Endothelial cell of umbilical vein (primary cell): Measurements from ENCODE around the gene RYR1.

ENCODE experiments used
- CTCF ChIP-seq, 2 donors: IDR thresholded peaks; 1 replicate in 1 of 2; 2 replicates in 1 of 2; pipeline ENCODE4 v1.5.1; 2011; ENCODE audit warnings: low read length in 2 of 2, mild to moderate bottlenecking in 2 of 2, moderate library complexity in 2 of 2, control low read depth in 1 of 2, inconsistent platforms in 1 of 2, low read depth in 1 of 2; ENCODE audit not compliant: insufficient read depth in 1 of 2; ENCODE audit errors: extremely low read depth in 1 of 2
- EZH2 ChIP-seq: IDR thresholded peaks from 2 replicates; pipeline ENCODE4 v1.6.1; 2012; ENCODE audit warnings: borderline replicate concordance, low read depth, mild to moderate bottlenecking, moderate library complexity, low read length, inconsistent platforms; ENCODE audit not compliant: severe bottlenecking
- FOS ChIP-seq: IDR thresholded peaks from 2 replicates; pipeline ENCODE4 v1.6.1; 2011; ENCODE audit warnings: mild to moderate bottlenecking, low read length, moderate library complexity, borderline replicate concordance; ENCODE audit not compliant: insufficient read depth
- GATA2 ChIP-seq: IDR thresholded peaks from 2 replicates; pipeline ENCODE4 v1.7.0; 2011; ENCODE audit warnings: low read depth, mild to moderate bottlenecking, moderate library complexity, mixed read lengths, low read length; ENCODE audit not compliant: insufficient read length, insufficient read depth
- JUN ChIP-seq: IDR thresholded peaks from 2 replicates; pipeline ENCODE4 v1.6.1; 2011; ENCODE audit warnings: borderline replicate concordance, low read depth; ENCODE audit not compliant: insufficient read length, insufficient read depth
- MAX ChIP-seq: IDR thresholded peaks from 2 replicates; pipeline ENCODE4 v1.6.1; 2011; ENCODE audit not compliant: insufficient read depth, insufficient read length
- MYC ChIP-seq: IDR thresholded peaks from one replicate; pipeline ENCODE4 v1.6.1; 2011; ENCODE audit warnings: mild to moderate bottlenecking, low read depth, low read length
- POLR2A ChIP-seq: IDR thresholded peaks from 2 replicates; pipeline ENCODE4 v1.6.1; 2012; ENCODE audit warnings: low read depth, mild to moderate bottlenecking, control low read depth, low read length
- POLR2AphosphoS5 ChIP-seq: IDR thresholded peaks from 2 replicates; pipeline ENCODE4 v1.6.1; 2012; ENCODE audit warnings: low read depth, mild to moderate bottlenecking, control low read depth, low read length, moderate library complexity; ENCODE audit not compliant: insufficient read depth

- TF ChIP-seq EZH2 = no peak
- no peak for TF ChIP-seq CTCF (IDR thresholded peaks at IDR 0.05; ENCODE audit: extremely low read depth in 1 of 2, insufficient read depth in 1 of 2, low read depth in 1 of 2, low read length in 2 of 2)
- TF ChIP-seq POLR2A = no peak
- no peak for TF ChIP-seq GATA2
- TF ChIP-seq MYC = no peak
- TF ChIP-seq JUN = no peak
- no peak for TF ChIP-seq MAX
- TF ChIP-seq POLR2AphosphoS5 = no peak
- no peak for TF ChIP-seq FOS
Measured at GRCh38 chr19:38524369-38524768, 90.9 kb downstream of the RYR1 start.
